Heart left ventricle (tissue), 16 donors: ENCODE results near the gene AHSP. TPM values are rescaled to one million over a fixed set of nuclear protein-coding genes. Genes with fewer than 3 reads are reported as not detected.
A peak's percentile ranks its signal among the peaks of the same experiment; 100 is the strongest.

Source experiments
- ATAC-seq, 4 donors: fragments of 200-7000 bp; cut with Tn5 transposase; one replicate each; pipeline ENCODE4 v1.9.1; 2020 to 2022; ENCODE audit warnings: moderate library complexity in 4 of 4, mild to moderate bottlenecking in 3 of 4, moderate number of reproducible peaks in 1 of 4
- DNase-seq, 5 donors: peaks; one replicate each; pipeline ENCODE4 v3.0.0-alpha.2; 2020
- H3K27ac ChIP-seq, 12 donors: fragments of 200-600 bp; sonication (generic) in 4 of 12; one replicate each; pipeline versions ENCODE4 v1.5.0 to v1.8.0; 2016 to 2022; ENCODE audit warnings: mild to moderate bottlenecking in 2 of 12
- H3K27me3 ChIP-seq, 9 donors: fragments of 200-600 bp; sonication (generic) in 2 of 9; one replicate each; pipeline versions ENCODE4 v1.5.1 to v1.8.0; 2016 to 2022; ENCODE audit warnings: mild to moderate bottlenecking in 3 of 9
- H3K36me3 ChIP-seq, 9 donors: fragments of 200-600 bp; sonication (generic) in 2 of 9; one replicate each; pipeline versions ENCODE4 v1.5.0 to v1.8.0; 2018 to 2022; ENCODE audit warnings: mild to moderate bottlenecking in 2 of 9
- H3K4me1 ChIP-seq, 12 donors: fragments of 200-600 bp; sonication (generic) in 4 of 12; one replicate each; pipeline versions ENCODE4 v1.5.0 to v1.8.0; 2016 to 2022; ENCODE audit warnings: mild to moderate bottlenecking in 3 of 12
- H3K4me3 ChIP-seq, 12 donors: fragments of 200-600 bp; sonication (generic) in 4 of 12; one replicate each; pipeline versions ENCODE4 v1.5.0 to v1.8.0; 2017 to 2022; ENCODE audit warnings: mild to moderate bottlenecking in 9 of 12, moderate library complexity in 4 of 12
- H3K9me3 ChIP-seq, 12 donors: fragments of 200-600 bp; sonication (generic) in 4 of 12; one replicate each; pipeline versions ENCODE4 v1.5.0 to v1.8.0; 2016 to 2022; ENCODE audit warnings: mild to moderate bottlenecking in 1 of 12
- POLR2A ChIP-seq, 2 donors: fragments of 450-650 bp; IDR thresholded peaks; one replicate each; pipeline ENCODE4 v1.6.1; 2017; ENCODE audit warnings: antibody characterized with exemption in 2 of 2, mild to moderate bottlenecking in 2 of 2, moderate library complexity in 2 of 2
- WGBS, 4 donors: extraction: QIAGEN DNeasy Blood & Tissue Kit in 2 of 4; methylation state at CpG; one replicate each; pipeline versions ENCODE4 v1.1.5 to v1.1.7; 2013 to 2018; 5-methylcytosine and 5-hydroxymethylcytosine counted together
- intact Hi-C, 10 donors: fragments of 100-400 bp; cut with DNase I; formaldehyde crosslinking; loops; one replicate each; pipeline versions ENCODE4 v1.11.1 to v1.14.2; 2022
- polyA plus RNA-seq, 2 donors: library from polyadenylated mRNA; stranded (reverse); fragments of 200-250 nt; gene quantifications; one replicate each; pipeline ENCODE4 v1.2.3, GENCODE V29; 2013
- total RNA-seq, 9 donors: library from RNA; depleted of rRNA in 2 of 9; stranded (reverse); fragments of >200 nt in 2 of 9; fragmentation: NEBNext Ultra II Directional in 3 of 9; extraction: Animal tissue kit (Norgen Biotek cat#: 25700) in 3 of 9; gene quantifications; one replicate each; pipeline versions ENCODE4 v1.1.0 to v1.2.4, GENCODE V29; 2016 to 2023
- TF ChIP-seq, protein P1 (sequence below), 12 donors: fragments of 200-600 bp; sonication (generic) in 4 of 12; IDR thresholded peaks; one replicate each; pipeline versions ENCODE4 v1.5.0 to v1.8.0; 2018 to 2022; ENCODE audit warnings: antibody characterized with exemption in 12 of 12, mild to moderate bottlenecking in 5 of 12
- donor health status: ischemic (EF 13 %, LVEDD 7.1; RV severe dilation, severe dysfunction).
- donor health status: healthy with polysubstance abuse.
- donor health status: DM: no; HTN: yes; CAD: no.
- donor health status: DM: no; HTN: no; CAD: no.
- donor health status: ischemic (EF 25% LVEDD 6.9; RV normal size, moderate dysfunction).
- donor health status: ischemic (EF 25% LVEDD 5.7; RV mildly dilated, moderate dysfunction).
- donor health status: healthy.
- donor health status: DM: yes; HTN: yes; CAD: no.
- donor health status: ischemic (EF 35%, LVEDD 5.7; RV mildly dilated, moderate dysfunction).
- donor health status: nonischemic (EF 11% LVEDD 7.7; RV severe dilation, severe dysfunction).
- donor health status: DM: yes; HTN: yes; CAD: no.
- donor health status: PGD.
- donor health status: ischemic (EF 29% LVEDD 5.4; RV normal size, mild dysfunction).
- donor health status: nonischemic (EF 23%, LVEDD 6.1; RV moderate dilation, normal function).

Gene AHSP
- total and polyA plus RNA-seq, 11 donors, result 2.2 TPM; not detected in 10

DNA sequence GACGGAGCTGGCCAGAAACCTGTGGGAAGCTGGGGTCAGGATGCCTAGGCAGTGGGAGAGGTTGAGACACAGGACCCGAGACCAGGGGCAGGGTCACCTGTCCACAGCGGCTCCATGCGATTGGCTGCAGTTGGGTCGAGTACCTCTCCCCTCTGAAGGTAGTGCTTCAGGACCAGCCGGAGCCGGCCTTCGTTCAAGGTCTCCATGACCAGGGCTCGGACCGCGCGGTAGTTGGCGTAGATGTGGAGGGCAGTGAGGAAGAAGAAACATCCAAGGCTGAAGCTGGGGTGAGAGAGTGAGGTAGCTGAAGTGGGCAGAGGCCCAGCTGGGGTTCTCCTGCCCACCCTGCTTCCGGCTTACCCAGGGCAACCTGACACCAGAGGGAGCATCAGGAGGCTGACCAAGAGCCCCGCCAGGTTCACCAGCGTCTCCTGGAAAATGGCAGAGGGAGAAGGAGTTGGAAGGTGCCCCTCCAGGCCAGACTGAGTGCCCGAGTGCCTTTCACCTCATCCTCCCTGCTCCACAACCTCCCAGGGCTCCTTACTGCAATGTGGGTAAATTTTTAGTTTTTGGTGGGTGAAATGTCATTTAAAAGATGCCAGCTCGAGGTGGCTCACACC, 34.1 kb upstream of the AHSP start:
- no peaks in the 10 kb centered on the region for H3K9me3 ChIP-seq
- 91 to 95% (median 94%) methylated on average over 17 to 18 of the region's 18 CpGs for WGBS, 4 donors
- no peak for TF ChIP-seq POLR2A (IDR thresholded peaks at IDR 0.05)
- TF ChIP-seq, protein P1, sequence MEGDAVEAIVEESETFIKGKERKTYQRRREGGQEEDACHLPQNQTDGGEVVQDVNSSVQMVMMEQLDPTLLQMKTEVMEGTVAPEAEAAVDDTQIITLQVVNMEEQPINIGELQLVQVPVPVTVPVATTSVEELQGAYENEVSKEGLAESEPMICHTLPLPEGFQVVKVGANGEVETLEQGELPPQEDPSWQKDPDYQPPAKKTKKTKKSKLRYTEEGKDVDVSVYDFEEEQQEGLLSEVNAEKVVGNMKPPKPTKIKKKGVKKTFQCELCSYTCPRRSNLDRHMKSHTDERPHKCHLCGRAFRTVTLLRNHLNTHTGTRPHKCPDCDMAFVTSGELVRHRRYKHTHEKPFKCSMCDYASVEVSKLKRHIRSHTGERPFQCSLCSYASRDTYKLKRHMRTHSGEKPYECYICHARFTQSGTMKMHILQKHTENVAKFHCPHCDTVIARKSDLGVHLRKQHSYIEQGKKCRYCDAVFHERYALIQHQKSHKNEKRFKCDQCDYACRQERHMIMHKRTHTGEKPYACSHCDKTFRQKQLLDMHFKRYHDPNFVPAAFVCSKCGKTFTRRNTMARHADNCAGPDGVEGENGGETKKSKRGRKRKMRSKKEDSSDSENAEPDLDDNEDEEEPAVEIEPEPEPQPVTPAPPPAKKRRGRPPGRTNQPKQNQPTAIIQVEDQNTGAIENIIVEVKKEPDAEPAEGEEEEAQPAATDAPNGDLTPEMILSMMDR (IDR thresholded peaks at IDR 0.05), result no peak
- H3K36me3 ChIP-seq, result peaks cover 2 to 89% (median 80%) of the 10 kb centered on the region in 9 donors
- no peak overlapping the region for H3K27ac ChIP-seq
- no peak overlapping the region for H3K4me3 ChIP-seq
- ATAC-seq (no peak), DNase-seq (no peak)
- H3K4me1 ChIP-seq, result peaks cover 0 to 4% (median 1%) of the 10 kb centered on the region in 12 donors
- no peaks in the 10 kb centered on the region for H3K27me3 ChIP-seq
- intact Hi-C loops, result no loop called here

DNA sequence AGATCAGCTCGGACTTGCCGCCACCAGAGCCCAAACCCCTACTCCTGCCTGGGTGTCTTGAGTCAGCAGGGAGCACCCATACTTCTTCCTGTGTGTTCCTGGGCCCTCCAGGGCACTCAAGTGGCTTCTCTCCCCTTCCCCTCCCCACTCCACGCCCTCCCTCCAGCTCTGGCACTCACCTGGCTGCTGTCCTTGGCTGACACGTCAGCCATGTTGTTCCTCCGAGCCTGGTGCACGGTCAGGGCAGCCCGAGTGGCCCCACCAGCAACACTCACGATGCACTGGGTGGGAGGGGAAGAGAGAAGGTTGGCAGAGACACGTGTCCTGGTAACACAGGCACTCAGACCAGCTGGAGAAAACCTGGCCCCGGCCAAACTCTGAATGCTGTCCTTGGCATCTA, 31.0 kb upstream of the AHSP start:
- ATAC-seq (peak in 1 of 4 donors; percentile 10), DNase-seq (no peak)
- intact Hi-C loops, result loop anchor here in 1 of 10 donors (1.0 kb wide), 1 partner anchor 11 kb away; no protein-coding TSS in a partner anchor
- no peaks in the 10 kb centered on the region for H3K27me3 ChIP-seq
- TF ChIP-seq, protein P1 (IDR thresholded peaks at IDR 0.05), result no peak
- TF ChIP-seq POLR2A (IDR thresholded peaks at IDR 0.05), result no peak
- WGBS, 4 donors, result 72 to 82% (median 77%) methylated on average over 8 to 10 of the region's 10 CpGs
- no peak overlapping the region for H3K27ac ChIP-seq
- H3K9me3 ChIP-seq, result no peaks in the 10 kb centered on the region
- H3K4me1 ChIP-seq, result peaks cover 0 to 10% (median 0%) of the 10 kb centered on the region in 12 donors
- no peak overlapping the region for H3K4me3 ChIP-seq
- H3K36me3 ChIP-seq, result peaks cover 2 to 91% (median 87%) of the 10 kb centered on the region in 9 donors

DNA sequence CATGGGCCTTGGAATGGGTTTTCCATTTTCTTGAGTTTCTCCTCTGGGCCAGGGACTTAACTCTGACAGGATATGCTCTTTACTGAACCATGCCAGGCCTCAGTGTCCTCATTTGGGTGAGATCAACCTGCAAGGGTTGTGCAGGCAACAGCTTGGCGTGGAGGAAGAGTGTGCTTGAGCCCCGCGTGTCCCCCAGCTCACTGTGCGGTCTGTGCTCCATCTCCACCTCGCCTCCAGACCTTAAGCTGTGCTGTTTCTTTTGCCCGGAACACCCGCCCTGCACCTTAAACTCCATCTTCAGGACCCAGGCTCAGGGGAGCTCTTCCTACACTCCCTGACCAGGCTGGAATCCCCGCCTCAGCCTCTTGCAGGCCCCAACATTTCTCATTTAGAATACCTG, 29.2 kb upstream of the AHSP start:
- peaks cover 0 to 19% (median under 1%) of the 10 kb centered on the region in 12 donors for H3K4me1 ChIP-seq
- no peak overlapping the region for H3K4me3 ChIP-seq
- no peaks in the 10 kb centered on the region for H3K27me3 ChIP-seq
- H3K27ac ChIP-seq, result no peak overlapping the region
- intact Hi-C loops, result no loop called here
- H3K36me3 ChIP-seq, result peaks cover 2 to 72% (median 68%) of the 10 kb centered on the region in 9 donors
- WGBS, 4 donors, result 92 to 97% (median 96%) methylated on average over 8 of the region's 8 CpGs
- TF ChIP-seq, protein P1 (IDR thresholded peaks at IDR 0.05), result no peak
- no peak for TF ChIP-seq POLR2A (IDR thresholded peaks at IDR 0.05)
- DNase-seq (no peak), ATAC-seq (no peak)
- no peaks in the 10 kb centered on the region for H3K9me3 ChIP-seq

DNA sequence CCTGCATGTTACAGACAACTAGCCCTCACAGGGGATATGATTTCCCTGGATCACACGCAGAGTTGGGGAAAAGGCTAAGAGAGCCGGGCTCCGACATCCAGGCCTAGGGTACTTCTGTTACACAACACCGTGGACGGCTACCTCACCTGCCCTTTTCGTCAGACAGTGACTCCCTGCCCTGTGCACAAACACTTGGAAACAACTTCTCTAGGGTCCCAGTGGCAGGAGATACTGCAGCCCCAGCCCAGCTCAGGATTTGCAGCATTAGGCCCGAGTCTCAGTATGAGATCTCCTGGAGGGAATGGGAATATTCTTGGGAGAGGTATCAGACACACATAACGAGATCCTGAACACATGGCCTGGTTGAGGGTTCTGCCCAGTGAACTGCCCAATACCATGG, 27.8 kb upstream of the AHSP start:
- DNase-seq (no peak), ATAC-seq (no peak)
- H3K4me1 ChIP-seq, result peaks cover 0 to 31% (median 12%) of the 10 kb centered on the region in 12 donors
- peaks cover 2 to 60% (median 54%) of the 10 kb centered on the region in 9 donors for H3K36me3 ChIP-seq
- intact Hi-C loops, result loop anchor here in 4 of 10 donors (5.0 to 10.0 kb wide), 5 partner anchors 38 to 375 kb away; partner anchors contain the start of genes ZNF267 (in 2 of the 4) and ARMC5 (in 1 of the 4)
- no peak overlapping the region for H3K27ac ChIP-seq
- no peaks in the 10 kb centered on the region for H3K27me3 ChIP-seq
- TF ChIP-seq, protein P1 (IDR thresholded peaks at IDR 0.05), result no peak
- TF ChIP-seq POLR2A (IDR thresholded peaks at IDR 0.05), result no peak
- no peaks in the 10 kb centered on the region for H3K9me3 ChIP-seq
- WGBS, 4 donors, result 92 to 97% (median 95%) methylated on average over 8 of the region's 8 CpGs
- no peak overlapping the region for H3K4me3 ChIP-seq
